Hematopoietic multipotent progenitor cell treated with erythropoietin and hydrocortisone succinate and interleukin-3 and kit ligand, for 15 days (in vitro differentiated cells): ENCODE measurements around the gene ANGPTL2.

Source experiments
- DNase-seq: peaks from one replicate; pipeline ENCODE4 v3.0.0-alpha.2; 2015; ENCODE audit warnings: low spot score

ANGPTL2 gene

DNA sequence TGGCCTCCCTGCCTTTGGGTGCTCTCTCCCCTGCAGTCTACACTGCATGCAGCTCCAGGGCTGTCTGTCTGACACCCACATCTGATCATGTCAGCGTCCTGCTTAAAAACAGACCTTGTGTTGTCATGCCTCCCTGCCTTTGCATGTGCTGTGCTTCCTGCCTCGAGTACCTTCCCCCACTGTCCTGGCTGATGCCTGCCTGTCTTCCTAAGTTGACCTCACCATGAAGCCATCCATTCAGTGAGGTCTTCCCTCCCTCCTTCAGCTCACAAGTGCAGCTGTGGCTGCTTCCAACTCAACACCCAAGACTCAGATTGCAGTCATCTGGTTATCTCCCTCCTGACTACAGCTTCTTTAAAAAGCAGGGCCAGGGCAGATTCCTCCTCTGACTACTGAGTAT, 5.5 kb downstream of the ANGPTL2 start:
- no peak for DNase-seq

DNA sequence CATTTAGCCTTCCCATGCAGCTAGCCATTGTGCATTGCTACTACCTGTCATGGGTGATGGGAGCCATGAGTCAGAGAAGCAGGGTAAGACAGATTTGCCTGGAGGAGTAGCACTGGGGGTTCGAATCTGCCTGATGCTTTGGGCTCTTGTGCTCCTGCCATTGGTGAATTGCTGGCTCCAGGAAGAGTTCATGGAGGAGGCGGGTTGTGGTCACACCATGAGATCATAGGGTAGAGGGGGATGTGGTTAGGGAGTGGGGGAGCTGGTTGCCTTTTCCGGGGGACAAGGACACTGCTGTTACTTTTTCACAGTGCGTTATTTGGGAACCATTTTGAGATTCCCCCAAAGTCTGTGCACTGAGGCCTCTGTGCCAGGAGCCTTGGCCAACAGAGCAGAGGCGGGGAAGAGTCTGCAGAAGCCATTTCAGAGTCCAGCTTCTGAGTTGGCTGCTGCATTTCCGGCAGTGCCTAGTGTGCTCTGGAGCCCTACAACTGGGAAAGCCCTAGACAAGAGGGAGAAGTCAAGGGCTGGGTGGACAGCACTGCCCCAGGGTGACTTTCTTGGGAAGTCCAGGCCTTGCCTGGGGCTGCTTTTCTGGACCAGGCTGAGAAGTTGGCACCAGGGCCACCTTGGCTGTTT, 6.2 kb downstream of the ANGPTL2 start:
- no peak for DNase-seq

DNA sequence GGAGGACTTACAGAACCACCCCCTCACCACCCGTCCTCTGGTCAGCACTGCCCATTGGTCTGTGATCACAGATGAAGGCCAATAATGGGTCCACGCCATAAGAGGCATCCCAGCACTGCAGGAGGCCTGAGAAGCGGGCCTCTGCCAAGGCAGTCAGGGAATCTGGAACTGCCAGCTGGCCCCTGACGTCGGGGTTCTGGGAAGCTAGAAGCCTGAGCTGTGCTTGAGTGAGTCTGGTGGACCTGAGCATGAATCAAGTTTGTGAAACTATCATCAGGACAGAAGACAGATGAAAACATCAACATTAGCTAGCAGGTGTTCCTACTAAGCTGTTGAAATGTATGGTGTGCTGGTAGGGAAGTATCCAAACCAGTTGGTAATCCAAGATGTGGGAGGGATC, 7.8 kb downstream of the ANGPTL2 start:
- DNase-seq, result no peak

DNA sequence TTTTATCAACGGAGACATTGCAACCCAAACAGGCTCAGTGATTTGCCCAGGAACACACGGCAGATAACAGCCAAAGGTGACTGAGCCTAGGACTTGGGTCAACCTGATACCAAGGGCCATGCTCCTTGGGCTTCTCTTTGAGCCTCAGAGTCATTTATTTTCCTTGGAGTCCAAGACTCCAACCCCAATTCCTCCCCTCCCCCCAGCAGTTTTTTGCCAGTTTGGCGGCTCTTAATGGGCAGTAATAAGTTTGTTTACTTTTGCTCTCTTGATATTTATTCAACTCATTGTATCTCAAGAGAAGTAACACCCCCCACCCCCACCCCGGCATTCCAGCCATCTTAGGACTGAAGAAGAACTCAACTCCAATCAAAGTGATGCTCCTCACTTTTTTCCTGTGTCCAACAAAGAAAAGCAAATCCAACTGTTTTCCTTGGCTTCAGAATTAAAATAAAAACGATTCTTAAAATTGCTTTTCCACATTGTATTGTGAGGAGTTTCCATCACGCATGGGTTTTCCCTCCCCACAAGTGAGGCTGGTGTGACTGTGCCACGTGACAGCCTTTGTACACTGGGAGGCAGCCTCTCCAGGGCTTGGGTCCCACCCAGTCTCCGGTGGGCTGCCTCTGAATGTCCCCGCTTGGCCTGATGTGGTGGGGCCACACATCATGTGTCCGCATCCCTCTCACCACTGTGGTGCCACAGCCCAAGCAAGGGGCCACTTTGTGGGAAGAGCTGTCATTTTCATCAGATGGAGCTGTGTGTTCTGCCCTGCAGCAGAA, 9.1 kb downstream of the ANGPTL2 start:
- no peak for DNase-seq

DNA sequence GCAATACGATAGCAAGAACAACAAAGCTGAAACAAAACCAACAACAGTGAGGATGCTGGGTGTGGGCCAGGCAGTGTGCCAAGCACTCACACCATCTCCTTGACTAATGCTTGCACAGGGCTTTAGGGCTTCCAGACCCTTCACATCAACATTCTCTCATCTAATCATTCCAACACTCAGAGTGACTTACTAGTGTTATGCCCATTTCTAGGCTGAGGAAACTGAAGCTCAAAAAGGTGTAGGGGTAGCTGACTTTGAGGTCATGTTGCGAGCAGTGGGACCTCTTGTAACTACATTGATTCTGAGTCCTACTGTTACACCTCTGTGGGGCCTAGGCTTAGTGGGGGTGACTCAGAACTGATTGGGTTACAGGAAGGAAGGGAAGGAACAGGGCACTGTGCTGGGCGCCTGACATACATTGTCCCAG, 9.7 kb downstream of the ANGPTL2 start:
- no peak for DNase-seq

DNA sequence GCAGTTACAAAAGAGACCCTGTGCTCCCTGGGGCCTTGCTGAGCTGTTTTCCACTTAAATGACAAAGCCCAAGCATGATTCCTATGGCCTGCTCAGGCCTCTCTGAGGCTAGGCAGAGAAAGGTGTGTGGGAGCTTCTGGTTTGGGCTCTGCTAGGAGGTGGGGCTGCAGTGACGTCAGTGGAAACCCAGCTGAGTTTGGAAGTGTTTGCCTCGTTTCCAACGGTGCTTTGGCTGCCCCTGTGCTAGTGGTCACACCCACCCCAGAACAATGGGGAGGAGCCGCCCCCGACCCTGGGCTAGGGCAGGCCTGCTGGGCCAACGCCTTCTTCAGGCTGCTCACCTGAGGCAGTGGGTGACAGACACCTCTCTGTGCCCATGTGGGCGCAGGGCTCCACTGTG, 10.4 kb downstream of the ANGPTL2 start:
- no peak for DNase-seq

DNA sequence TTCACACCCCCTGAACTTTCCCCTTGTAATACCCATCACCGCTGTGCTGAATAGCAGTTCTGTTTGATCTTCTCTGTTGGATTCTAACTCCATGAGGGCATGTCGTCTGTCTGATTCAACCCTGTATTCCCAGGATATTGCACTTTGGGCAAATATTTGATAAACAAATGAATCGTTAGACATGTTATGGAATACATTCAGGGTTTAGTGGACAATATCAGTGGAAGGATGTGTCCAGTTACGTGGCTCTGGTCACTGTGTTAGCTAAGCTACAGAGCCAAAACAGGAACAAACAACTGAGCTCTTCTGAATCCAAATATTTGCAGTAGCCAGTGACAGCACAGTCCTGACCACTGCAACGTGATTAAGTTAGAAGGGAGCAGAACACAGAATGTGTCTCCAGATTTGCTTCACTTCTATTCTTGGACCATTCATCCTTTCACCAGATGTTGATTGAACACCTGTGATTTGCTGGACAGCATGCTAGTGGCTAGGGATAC, 13.2 kb downstream of the ANGPTL2 start:
- DNase-seq, result no peak

DNA sequence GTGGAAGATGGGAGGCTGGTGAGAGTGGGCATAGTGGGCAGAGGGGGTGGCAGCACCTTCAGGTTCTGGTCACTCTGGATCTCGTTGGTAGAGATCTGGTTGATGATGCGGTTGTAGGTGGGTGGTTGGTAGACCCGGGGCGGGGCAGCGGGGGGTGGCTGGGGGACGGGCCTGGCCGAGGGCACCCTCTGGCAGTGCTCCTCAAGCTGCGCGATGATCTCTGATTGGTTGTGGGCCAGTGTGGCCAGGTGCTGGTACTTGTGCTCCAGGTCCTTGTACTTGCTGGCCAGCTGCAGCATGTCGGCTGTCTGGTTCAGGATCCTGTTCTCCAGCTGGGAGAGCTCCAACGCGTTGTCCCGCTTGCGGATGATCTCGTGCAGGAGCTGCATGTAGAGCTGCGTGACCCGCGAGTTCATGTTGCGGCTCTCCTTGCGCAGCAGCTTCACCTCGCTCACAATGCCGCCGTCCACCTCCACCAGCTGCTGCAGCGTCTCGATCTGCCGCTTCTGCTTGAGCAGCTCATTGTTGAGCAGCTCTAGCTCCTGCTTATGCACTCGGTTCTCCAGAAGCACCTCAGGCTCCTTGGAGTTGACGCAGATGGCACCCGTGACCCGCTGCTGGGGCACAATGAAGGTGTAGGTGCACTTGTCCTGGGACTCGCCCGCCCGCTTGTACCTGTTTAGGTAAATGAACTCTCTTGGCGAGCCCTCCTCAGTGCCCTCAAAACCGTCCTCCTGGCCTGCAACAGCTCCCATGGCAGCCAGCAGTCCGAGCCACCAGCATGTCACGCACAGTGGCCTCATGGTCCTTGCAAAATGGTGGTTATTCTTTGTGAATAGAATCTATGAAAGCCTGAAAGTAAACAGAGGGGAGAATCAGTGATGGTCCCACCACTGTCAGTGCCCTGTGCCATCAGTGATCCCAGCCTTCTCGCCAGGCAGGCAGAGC, 14.2 kb downstream of the ANGPTL2 start:
- no peak for DNase-seq

DNA sequence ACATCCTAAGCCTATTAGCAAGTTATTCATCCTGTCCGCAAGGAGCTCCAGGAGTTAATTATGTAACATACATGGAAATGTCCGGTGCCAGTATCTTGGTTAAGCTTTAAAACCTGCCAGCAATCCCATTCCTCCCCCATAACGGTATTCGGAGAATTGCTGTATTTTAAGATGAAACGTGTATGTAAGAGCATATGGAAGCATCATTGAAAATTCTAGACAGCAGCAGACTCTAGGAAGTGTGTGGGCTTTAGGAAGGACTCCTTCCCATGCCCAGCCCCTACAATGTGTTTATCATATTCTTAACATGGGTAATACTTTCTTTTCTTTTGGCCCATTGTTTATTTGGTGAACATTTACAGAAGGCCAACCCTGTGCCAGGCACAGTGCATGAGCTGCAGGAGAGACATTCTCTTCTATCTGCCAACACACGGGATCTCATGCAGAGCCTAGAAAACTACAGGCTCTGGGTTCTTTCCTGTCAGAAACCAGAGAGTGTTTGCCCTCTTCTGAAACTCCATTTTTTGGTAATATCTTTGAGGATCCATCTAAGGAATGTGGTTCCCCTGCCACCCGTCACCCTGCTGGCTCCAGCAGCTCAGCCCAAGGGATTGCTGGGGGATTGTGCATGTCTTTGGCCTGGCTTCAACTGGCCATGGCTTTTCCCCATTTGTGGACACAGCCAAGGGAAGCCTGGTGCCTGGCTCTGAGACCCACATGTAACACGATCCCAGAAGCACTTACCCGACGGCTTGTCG, 15.1 kb downstream of the ANGPTL2 start:
- DNase-seq, result no peak

DNA sequence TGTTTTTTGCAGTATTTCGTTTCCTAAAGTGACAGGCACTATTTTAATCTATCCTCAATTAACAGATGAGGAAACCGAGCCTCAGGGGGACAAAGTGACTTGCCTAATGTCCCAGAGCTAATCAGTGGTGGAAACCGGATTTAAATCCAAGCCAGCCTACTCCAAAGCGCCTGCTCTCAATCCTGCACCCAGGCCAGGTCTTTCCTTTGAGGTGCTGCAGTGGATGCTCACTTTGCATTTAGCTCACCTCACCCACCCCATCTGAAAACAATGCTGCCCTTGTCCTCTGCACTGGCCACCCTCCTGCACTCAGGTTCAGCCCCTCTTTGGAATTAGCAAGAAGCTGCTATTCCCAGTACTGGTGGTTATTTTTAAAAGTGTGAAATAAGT, 16.0 kb downstream of the ANGPTL2 start:
- DNase-seq, result no peak

DNA sequence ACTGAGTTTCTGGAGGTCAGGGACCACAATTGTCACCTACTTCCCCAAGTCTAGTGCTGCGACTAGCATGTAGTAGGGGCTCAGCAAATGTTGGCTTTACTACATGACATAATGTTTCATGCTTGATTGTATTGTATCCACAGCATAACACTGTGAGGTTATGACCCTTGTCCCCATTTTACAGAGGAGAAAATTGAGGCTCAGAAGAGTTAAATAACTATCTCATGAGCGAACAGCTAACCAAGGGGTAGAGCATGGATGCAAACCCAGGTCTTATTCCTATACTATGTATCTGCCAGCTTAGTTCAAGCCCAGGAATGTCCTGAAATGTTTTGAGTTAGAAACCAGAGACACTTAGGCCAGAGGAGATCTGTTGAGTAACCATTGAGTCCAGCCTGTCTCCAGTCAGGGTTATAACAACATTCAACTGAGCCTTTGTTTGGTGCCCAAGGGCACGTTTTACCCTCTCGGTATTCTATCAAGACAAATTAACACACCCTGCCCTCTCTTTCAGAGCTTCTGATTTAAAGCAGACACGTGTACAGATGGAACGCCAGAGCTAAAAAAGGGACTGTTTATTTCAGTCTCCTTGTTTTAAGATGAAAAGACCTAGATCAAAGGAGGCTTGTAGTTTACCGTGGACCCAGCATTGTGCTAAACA, 16.5 kb downstream of the ANGPTL2 start:
- no peak for DNase-seq

DNA sequence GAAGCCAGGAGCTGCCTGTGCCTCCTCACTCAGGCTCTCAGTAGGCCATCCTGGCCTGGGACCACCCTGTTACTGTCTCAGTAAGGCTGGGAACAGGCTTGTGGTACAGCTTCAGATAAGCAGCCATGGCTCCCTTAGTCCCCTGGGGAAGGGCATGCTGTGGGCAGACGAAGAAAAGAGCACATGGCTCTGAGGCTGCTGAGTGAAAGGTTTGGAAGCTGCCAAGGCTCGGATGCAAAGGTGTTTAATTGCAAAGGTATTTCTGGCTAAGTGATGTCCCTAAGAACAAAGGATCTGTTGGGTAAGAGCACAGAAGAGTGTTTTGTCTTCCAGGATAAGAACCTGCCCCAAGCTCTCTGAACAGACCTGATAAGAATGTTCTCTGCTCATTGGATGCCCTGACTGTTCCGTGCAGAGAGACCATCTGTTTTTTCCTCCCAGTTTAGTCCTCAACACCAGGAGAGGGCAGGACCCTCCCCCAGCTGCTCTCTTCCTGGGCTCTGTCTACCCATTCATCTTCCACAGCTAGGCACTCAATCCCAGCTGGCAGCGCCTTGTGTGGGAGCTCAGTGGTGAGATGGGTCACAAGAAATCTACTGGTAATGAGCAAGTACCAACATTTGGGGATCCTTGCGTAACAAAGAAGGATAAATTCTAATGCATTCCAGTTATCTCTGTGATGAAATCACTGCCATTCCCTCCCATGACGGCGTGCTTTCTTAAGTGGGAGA, 17.7 kb downstream of the ANGPTL2 start:
- DNase-seq, result no peak

DNA sequence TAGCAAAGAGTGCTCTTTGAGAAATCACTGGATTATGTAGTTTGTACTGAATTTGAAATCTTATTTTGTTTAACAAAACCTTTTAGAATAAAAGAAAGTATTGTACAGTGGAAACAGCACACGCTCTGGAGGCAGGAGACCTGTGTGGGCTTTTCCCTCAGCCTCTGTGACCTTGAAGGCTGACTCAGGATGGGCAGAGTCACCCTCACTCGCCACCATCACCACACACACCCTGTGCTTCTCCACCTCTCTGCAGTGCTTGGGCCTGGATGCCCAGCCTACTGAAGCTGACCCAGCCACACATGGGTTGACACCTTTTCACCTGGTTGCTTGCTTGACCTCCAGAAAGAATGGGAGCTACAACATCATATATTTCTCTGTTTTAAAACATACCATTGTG, 19.6 kb downstream of the ANGPTL2 start:
- DNase-seq, result no peak

DNA sequence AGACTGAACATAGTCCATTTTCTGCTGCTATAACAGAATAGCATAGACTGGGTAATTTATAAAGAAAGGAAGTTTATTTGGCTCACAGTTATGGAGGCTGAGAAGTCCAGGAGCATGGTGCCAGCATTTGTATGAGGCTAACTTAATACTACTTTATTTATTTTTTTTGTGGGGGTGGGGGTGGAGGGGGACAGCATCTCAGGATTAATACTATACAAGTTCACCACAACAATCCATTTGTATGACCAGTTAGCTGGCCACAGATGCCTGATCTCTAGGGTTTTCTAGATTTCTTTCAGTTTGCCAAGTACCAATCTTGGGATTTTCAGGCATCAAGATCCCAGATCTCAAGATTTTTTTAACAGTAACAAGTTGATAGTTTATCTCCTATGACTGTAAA, 20.3 kb downstream of the ANGPTL2 start:
- no peak for DNase-seq

DNA sequence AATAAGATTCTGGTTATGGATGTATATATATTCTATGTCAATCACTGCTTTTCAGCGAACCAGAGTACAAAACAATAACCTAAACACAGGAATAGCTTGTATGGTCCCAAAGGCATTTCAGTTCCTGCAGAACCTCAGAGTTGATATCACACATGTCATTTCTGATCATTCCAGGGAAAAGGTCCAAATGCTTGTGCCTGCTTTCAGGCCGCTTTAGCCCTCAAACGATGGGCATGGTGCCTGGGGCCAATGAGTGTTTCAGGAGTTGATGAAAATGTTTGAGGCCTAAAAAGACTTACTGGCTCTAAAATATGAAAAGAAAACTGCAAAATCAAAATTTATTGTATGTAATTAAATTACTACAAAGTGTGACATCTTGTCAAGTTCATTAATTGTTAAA, 22.8 kb downstream of the ANGPTL2 start:
- no peak for DNase-seq

DNA sequence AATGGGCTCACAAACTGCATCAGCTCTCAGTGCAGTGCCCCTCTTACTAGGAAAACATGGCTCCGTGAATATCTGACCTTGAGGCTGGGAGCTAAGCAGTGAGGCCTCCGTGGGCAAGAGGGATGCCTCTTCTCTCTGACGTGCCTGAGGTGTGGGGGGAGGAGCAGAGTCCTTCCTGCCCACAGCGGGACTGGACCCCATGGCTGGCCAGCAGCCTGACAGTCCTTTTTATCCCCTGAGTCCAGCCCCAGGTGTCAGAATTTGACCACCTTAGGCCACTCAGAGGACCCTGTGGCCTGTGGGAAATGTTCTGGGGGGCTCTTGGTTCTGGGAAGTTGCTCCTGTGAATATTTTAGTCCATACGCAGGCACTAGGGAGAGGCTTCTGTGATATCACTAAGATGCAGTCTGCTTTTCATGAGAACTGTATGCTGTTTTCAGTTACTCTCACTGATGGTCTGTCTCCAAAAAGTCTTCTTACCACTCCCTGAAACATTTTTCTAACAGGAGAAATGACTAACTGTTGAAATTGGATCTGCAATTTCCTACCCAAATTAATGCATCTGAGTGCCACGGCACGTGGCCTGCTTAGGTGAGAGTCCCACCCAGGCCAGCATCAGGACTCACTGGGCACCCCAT, 23.4 kb downstream of the ANGPTL2 start:
- DNase-seq, result no peak

DNA sequence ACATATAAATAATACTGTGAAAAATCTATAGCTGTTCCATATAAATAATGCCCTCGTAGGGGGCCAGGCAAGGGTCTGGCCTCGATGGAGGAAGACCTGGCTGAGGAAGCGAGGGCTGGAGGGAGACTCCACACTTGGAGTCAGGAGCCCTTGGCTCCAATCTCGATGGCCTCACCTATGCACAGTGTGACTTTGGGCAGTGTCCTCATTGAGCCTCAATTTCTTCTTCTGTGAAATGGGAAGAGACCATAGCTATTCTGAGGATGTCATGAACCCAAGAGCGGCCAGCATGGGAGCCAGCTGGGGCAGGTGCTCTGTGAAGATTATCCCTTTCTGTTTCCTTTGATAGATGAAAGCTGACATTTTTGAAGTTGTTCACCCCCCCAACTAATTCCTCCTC, 24.8 kb downstream of the ANGPTL2 start:
- no peak for DNase-seq

DNA sequence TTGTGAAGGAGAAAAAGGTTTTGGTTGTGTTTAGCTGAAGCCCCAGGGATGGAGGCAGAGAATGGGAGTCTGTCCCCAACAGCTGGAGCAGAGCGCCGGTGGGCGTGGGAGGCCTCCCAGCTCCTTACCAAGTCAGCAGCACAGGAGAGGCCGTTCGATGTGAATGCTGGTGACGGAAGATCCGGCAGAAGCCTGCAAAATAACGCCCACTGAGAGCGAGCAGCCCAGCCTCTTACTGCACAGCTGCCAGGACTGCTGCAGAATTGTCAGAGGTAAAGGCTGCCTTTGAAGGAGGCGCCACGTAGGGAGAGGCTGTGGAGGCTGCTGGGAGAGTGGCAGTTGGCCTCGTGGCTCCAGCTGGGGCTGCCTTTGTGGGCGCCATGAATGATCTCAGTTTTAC, 26.2 kb downstream of the ANGPTL2 start:
- DNase-seq, result no peak

DNA sequence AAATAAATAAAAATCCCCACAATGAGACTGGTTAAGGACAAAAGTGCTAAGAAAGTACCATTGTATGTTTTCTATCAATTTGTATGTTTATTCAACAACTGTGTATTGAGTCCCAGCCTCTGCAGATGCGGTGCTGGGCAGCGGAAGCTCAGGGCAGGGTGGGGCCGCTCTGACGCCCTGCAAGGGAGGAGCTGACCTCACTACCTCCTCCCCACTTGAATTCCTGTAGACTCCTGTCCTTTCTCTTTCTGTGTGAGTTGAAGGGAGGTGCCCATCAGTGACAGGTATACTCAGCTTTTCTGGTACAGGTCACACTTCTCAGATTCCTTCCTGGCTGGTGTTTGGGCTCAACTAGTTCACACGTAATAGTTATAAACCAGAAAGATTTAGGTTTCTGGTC, 27.0 kb downstream of the ANGPTL2 start:
- DNase-seq, result no peak
